ENCODE results near the gene NUMA1.

NUMA1 gene

GRCh38 chr11:72061739-72062396, 18.5 kb downstream of the NUMA1 start:
- DNase-seq, result no peak

- no peak for DNase-seq
These were observed 21.8 kb downstream of the NUMA1 start for GRCh38 chr11:72058416-72059034.

- DNase-seq, result no peak
These were observed 31.4 kb downstream of the NUMA1 start for GRCh38 chr11:72048766-72049460.

GRCh38 chr11:72045849-72046248, 34.5 kb downstream of the NUMA1 start:
- DNase-seq, result no peak

- no peak for DNase-seq
These were observed 38.1 kb downstream of the NUMA1 start for GRCh38 chr11:72042064-72042745.

- DNase-seq, result peak; percentile 36
These were observed 38.8 kb downstream of the NUMA1 start for GRCh38 chr11:72041364-72042063.

GRCh38 chr11:72040491-72041363, 39.6 kb downstream of the NUMA1 start:
- peak; percentile 64 for DNase-seq

- DNase-seq, result no peak
These were observed 40.4 kb downstream of the NUMA1 start for GRCh38 chr11:72039856-72040401.

GRCh38 chr11:72039031-72039855, 41.1 kb downstream of the NUMA1 start:
- no peak for DNase-seq

- no peak for DNase-seq
These were observed 41.9 kb downstream of the NUMA1 start for GRCh38 chr11:72038491-72038890.

GRCh38 chr11:72037554-72038311, 42.6 kb downstream of the NUMA1 start:
- DNase-seq, result no peak

- DNase-seq, result no peak
These were observed 43.7 kb downstream of the NUMA1 start for GRCh38 chr11:72036687-72037086.

- DNase-seq, result no peak
These were observed 49.8 kb downstream of the NUMA1 start for GRCh38 chr11:72030472-72031045.

GRCh38 chr11:72026090-72026489, 54.3 kb downstream of the NUMA1 start:
- no peak for DNase-seq

- no peak for DNase-seq
These were observed 56.1 kb downstream of the NUMA1 start for GRCh38 chr11:72024069-72024754.

GRCh38 chr11:72023335-72023734, 57.0 kb downstream of the NUMA1 start:
- no peak for DNase-seq

GRCh38 chr11:72018171-72018570, 62.2 kb downstream of the NUMA1 start:
- no peak for DNase-seq

- no peak for DNase-seq
These were observed 64.8 kb downstream of the NUMA1 start for GRCh38 chr11:72015511-72016061.
